ENCODE data around the gene CELF1. TPM values are rescaled to one million over a fixed set of nuclear protein-coding genes. Genes with fewer than 3 reads are reported as not detected.

The CELF1 gene
- total and polyA plus RNA-seq, 2 experiments from 2014 or later = 59.1 to 84.6 TPM

DNA sequence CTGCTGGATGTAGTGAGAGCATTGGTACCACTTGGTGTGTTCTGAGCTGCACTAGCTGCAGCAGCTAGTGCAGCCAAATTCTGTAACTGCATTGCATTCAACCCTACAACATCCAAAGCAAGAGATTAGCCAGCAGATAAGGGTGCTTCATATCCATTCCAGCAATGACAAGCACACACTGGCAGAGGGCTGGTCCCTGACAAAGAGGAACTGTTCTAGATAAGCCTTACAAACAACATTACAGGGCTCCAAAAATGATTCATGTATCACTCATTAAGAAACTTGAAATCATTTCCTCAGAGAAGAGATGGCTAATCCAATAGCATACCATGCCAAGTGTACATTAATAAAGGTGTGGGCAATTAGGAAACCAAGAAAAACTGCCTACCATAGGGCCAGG, 75.6 kb downstream of the CELF1 start:
- Histone ChIP-seq H3K4me3 (no peak overlapping the region), H3K27ac (no peak overlapping the region), H3K4me2 (no peak overlapping the region), H3K79me2 (peaks cover 13% of the 10 kb centered on the region), H3K36me3 (replicated peaks; ENCODE audit: insufficient read depth, low read depth) (peaks cover 10% of the 10 kb centered on the region), H2AFZ (no peak overlapping the region), H3K27me3 (no peaks in the 10 kb centered on the region), H3K9me2 (replicated peaks; ENCODE audit: insufficient read depth) (no peaks in the 10 kb centered on the region), H3K9me3 (ENCODE audit: low read depth) (no peaks in the 10 kb centered on the region), H3K4me1 (ENCODE audit: insufficient read depth) (no peaks in the 10 kb centered on the region), H4K20me1 (ENCODE audit: insufficient read depth, poor library complexity, severe bottlenecking) (no peaks in the 10 kb centered on the region)
- no peak for DNase-seq (ENCODE audit: low spot score)
- TF ChIP-seq, protein P1, sequence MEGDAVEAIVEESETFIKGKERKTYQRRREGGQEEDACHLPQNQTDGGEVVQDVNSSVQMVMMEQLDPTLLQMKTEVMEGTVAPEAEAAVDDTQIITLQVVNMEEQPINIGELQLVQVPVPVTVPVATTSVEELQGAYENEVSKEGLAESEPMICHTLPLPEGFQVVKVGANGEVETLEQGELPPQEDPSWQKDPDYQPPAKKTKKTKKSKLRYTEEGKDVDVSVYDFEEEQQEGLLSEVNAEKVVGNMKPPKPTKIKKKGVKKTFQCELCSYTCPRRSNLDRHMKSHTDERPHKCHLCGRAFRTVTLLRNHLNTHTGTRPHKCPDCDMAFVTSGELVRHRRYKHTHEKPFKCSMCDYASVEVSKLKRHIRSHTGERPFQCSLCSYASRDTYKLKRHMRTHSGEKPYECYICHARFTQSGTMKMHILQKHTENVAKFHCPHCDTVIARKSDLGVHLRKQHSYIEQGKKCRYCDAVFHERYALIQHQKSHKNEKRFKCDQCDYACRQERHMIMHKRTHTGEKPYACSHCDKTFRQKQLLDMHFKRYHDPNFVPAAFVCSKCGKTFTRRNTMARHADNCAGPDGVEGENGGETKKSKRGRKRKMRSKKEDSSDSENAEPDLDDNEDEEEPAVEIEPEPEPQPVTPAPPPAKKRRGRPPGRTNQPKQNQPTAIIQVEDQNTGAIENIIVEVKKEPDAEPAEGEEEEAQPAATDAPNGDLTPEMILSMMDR (IDR thresholded peaks at IDR 0.05; ENCODE audit: poor library complexity) = no peak
- TF ChIP-seq EZH2phosphoT487 (IDR thresholded peaks at IDR 0.05; ENCODE audit: low read depth, severe bottlenecking, unreplicated experiment) (no peak), EZH2 (IDR thresholded peaks at IDR 0.05; ENCODE audit: borderline replicate concordance) (no peak)

DNA sequence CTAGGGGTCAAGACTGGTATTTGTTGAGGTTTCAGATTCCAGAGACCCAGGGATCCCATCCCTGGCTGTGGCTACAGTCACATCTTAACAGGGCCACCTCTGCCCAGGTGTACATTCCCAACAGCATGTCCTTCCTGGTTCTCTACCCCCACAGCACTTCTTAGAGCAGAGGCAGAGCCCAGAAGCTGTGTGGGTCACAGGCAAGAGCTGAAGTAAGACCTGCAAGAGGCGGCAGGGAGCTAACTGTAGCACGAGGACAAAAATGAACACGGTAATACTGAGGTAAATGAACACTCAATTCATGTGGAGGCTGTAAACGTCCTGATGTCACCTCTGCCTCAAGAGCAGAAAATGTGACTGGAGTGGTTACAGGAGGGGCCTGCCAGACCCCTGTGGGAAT, 82.3 kb downstream of the CELF1 start:
- no peaks in the 10 kb centered on the region for H3K9me2 ChIP-seq (replicated peaks; ENCODE audit: insufficient read depth)
- no peak overlapping the region for H3K4me3 ChIP-seq
- H3K4me1 ChIP-seq (ENCODE audit: insufficient read depth) = no peaks in the 10 kb centered on the region
- H2AFZ ChIP-seq = no peak overlapping the region
- no peaks in the 10 kb centered on the region for H3K9me3 ChIP-seq (ENCODE audit: low read depth)
- H4K20me1 ChIP-seq (ENCODE audit: insufficient read depth, poor library complexity, severe bottlenecking) = peaks cover 4% of the 10 kb centered on the region
- peaks cover 14% of the 10 kb centered on the region for H3K79me2 ChIP-seq
- no peak overlapping the region for H3K4me2 ChIP-seq
- H3K27me3 ChIP-seq = no peaks in the 10 kb centered on the region
- no peak overlapping the region for H3K27ac ChIP-seq
- WGBS (ENCODE audit: low lambda C conversion rate, missing lambda C conversion rate) = 94% methylated on average over 4 of the region's 4 CpGs
- TF ChIP-seq, protein P1 (IDR thresholded peaks at IDR 0.05; ENCODE audit: poor library complexity) = no peak
- TF ChIP-seq EZH2phosphoT487 (IDR thresholded peaks at IDR 0.05; ENCODE audit: low read depth, severe bottlenecking, unreplicated experiment) (no peak), EZH2 (IDR thresholded peaks at IDR 0.05; ENCODE audit: borderline replicate concordance) (no peak)
- no peaks in the 10 kb centered on the region for H3K36me3 ChIP-seq (replicated peaks; ENCODE audit: insufficient read depth, low read depth)
- no peak for DNase-seq (ENCODE audit: low spot score)

DNA sequence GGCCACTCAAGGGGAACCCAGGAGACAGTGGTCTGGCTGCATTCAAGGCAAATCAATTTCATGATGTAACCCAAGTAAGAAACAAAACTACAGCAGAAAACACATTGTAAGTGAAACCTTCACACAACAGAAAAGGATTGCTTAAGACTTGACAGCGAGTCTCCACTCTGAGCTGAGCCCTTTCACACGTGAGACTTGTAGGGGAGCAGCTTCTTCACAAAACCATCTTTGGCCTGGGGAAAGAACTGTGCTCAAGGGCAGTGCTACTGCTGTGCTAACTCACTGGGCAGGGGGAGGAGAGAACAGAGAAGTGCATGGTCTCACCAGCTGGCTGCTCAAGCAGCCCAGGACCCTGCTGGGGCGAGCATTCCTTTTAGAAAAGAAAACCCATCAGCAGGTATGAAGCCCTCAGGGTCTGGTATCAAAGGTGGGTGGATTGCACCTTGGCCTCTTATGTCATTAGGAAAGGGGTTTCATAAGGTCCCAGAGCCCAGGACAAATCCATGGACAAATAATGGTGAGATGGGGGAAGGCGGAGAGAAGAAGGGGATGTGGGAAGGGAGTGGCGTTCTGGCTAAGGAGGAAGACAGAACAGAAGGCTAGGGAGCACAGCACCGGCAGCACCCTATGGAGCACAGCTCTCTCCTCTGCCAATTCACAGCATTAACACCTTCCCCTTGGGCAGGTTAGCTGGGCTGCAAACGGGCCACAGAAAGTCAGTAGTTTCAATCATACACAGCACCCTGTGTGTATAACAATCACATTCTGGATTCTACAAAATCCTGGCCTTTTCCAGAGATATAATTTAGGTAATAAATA, 83.4 kb downstream of the CELF1 start:
- DNase-seq (ENCODE audit: low spot score) = no peak
- H3K4me2 ChIP-seq = no peak overlapping the region
- no peaks in the 10 kb centered on the region for H3K27me3 ChIP-seq
- H2AFZ ChIP-seq = no peak overlapping the region
- H3K9me3 ChIP-seq (ENCODE audit: low read depth) = no peaks in the 10 kb centered on the region
- TF ChIP-seq, protein P1 (IDR thresholded peaks at IDR 0.05; ENCODE audit: poor library complexity) = no peak
- no peak for TF ChIP-seq EZH2 (IDR thresholded peaks at IDR 0.05; ENCODE audit: borderline replicate concordance)
- no peak for TF ChIP-seq EZH2phosphoT487 (IDR thresholded peaks at IDR 0.05; ENCODE audit: low read depth, severe bottlenecking, unreplicated experiment)
- H3K79me2 ChIP-seq = peaks cover 17% of the 10 kb centered on the region
- H3K36me3 ChIP-seq (replicated peaks; ENCODE audit: insufficient read depth, low read depth) = no peaks in the 10 kb centered on the region
- H3K9me2 ChIP-seq (replicated peaks; ENCODE audit: insufficient read depth) = no peaks in the 10 kb centered on the region
- H4K20me1 ChIP-seq (ENCODE audit: insufficient read depth, poor library complexity, severe bottlenecking) = peaks cover 4% of the 10 kb centered on the region
- no peak overlapping the region for H3K4me3 ChIP-seq
- H3K27ac ChIP-seq = peak overlapping the region; percentile 27
- 86% methylated on average over 7 of the region's 7 CpGs for WGBS (ENCODE audit: low lambda C conversion rate, missing lambda C conversion rate)
- H3K4me1 ChIP-seq (ENCODE audit: insufficient read depth) = no peaks in the 10 kb centered on the region

Data from hepatocyte (in vitro differentiated cells).